H1 (cell line): Measurements from ENCODE around the gene CEP44. TPM values are rescaled to one million over a fixed set of nuclear protein-coding genes. Genes with fewer than 3 reads are reported as not detected.

Experiments used
- CTCF ChIA-PET: fragments of 300-600 bp; sonication (Branson Sonifier 250); formaldehyde crosslinking; loops from one replicate; lab custom pipeline; 2021; ENCODE audit not compliant: partially characterized antibody; lab: Charles Lee
- POLR2A ChIA-PET: fragments of 300-600 bp; sonication (Branson Sonifier 250); formaldehyde crosslinking; loops from one replicate; lab custom pipeline; 2021; ENCODE audit warnings: inconsistent platforms; ENCODE audit not compliant: partially characterized antibody; lab: Charles Lee
- DNase-seq, 2 experiments: peaks; one replicate each; pipeline versions ENCODE4 v3.0.0 to v3.0.0-alpha.2; 2010 to 2022; ENCODE audit warnings: low spot score in 2 of 2, low read depth in 1 of 2, mixed read lengths in 1 of 2
- FAIRE-seq: peaks from 2 replicates; lab custom pipeline; 2011; peaks lifted over from hg19 to GRCh38; lab: Jason Lieb, UNC
- H2AFZ ChIP-seq: 2 replicates; pipeline ENCODE4 v1.8.1; 2012; ENCODE audit warnings: low read length, inconsistent platforms
- H2AK5ac ChIP-seq: 2 replicates; pipeline ENCODE4 v1.6.1; 2013; ENCODE audit warnings: low read depth, low read length
- H2BK120ac ChIP-seq: replicated peaks from 2 replicates; pipeline ENCODE3; 2013; ENCODE audit warnings: low read depth, low read length, inconsistent platforms
- H2BK12ac ChIP-seq: 2 replicates; pipeline ENCODE4 v1.6.1; 2013; ENCODE audit warnings: low read depth, low read length
- H2BK15ac ChIP-seq: 2 replicates; pipeline ENCODE4 v1.6.1; 2013; ENCODE audit warnings: low read length
- H2BK20ac ChIP-seq: 2 replicates; pipeline ENCODE4 v1.6.1; 2013; ENCODE audit warnings: low read length
- H2BK5ac ChIP-seq: 2 replicates; pipeline ENCODE4 v1.6.1; 2013; ENCODE audit warnings: low read depth, low read length
- H3K14ac ChIP-seq: 2 replicates; pipeline ENCODE4 v1.6.1; 2013; ENCODE audit warnings: inconsistent platforms; ENCODE audit not compliant: insufficient read length
- H3K18ac ChIP-seq: 2 replicates; pipeline ENCODE4 v1.6.1; 2013; ENCODE audit warnings: low read length; ENCODE audit errors: extremely low read depth
- H3K23ac ChIP-seq: 2 replicates; pipeline ENCODE4 v1.6.1; 2013; ENCODE audit warnings: inconsistent platforms; ENCODE audit not compliant: insufficient read length
- H3K23me2 ChIP-seq: 2 replicates; pipeline ENCODE4 v1.6.1; 2013; ENCODE audit warnings: low read depth, low read length
- H3K27ac ChIP-seq: 2 replicates; pipeline ENCODE4 v1.6.1; 2011; ENCODE audit warnings: low read depth, low read length, inconsistent platforms
- H3K27me3 ChIP-seq, 4 experiments: replicated peaks in 1 of 4; 1 replicate in 1 of 4; 2 replicates in 3 of 4; pipeline versions ENCODE4 v1.6.1 to v1.8.1; 2011 to 2013; ENCODE audit warnings: low read length in 3 of 4, mild to moderate bottlenecking in 3 of 4, inconsistent platforms in 2 of 4, mixed read lengths in 2 of 4, moderate library complexity in 1 of 4; ENCODE audit not compliant: control insufficient read depth in 3 of 4, insufficient read depth in 3 of 4; ENCODE audit errors: extremely low read depth in 1 of 4
- H3K36me3 ChIP-seq, 4 experiments: 2 replicates each; pipeline versions ENCODE4 v1.6.1 to v1.8.1; 2011 to 2013; ENCODE audit warnings: mild to moderate bottlenecking in 4 of 4, low read length in 3 of 4, moderate library complexity in 2 of 4, control low read depth in 1 of 4, inconsistent platforms in 1 of 4; ENCODE audit not compliant: insufficient read depth in 4 of 4, control insufficient read depth in 2 of 4
- H3K4ac ChIP-seq: replicated peaks from 2 replicates; pipeline ENCODE3; 2013; ENCODE audit warnings: low read length, low read depth, mixed read lengths, inconsistent platforms; ENCODE audit not compliant: insufficient read length
- H3K4me1 ChIP-seq, 4 experiments: replicated peaks in 1 of 4; 1 replicate in 1 of 4; 2 replicates in 3 of 4; pipeline versions ENCODE4 v1.6.1 to v1.8.1; 2011 to 2013; ENCODE audit warnings: low read length in 3 of 4, inconsistent platforms in 2 of 4, mixed read lengths in 1 of 4; ENCODE audit not compliant: insufficient read depth in 4 of 4, control insufficient read depth in 3 of 4
- H3K4me2 ChIP-seq, 2 experiments: 2 replicates each; pipeline versions ENCODE4 v1.6.1 to v1.8.1; 2011 to 2013; ENCODE audit warnings: low read depth in 2 of 2, low read length in 2 of 2, control low read depth in 1 of 2, inconsistent platforms in 1 of 2, mild to moderate bottlenecking in 1 of 2; ENCODE audit not compliant: insufficient read depth in 1 of 2
- H3K4me3 ChIP-seq, 4 experiments: fragments of 200-600, 300-600 bp in 1 of 4; sonication (generic), shearing (Covaris generic), sonication (Bioruptor Twin) in 1 of 4; 2 replicates each; pipeline versions ENCODE4 v1.5.1 to v1.8.1; 2011 to 2016; ENCODE audit warnings: low read length in 4 of 4, low read depth in 3 of 4, control low read depth in 2 of 4, inconsistent platforms in 2 of 4, mild to moderate bottlenecking in 2 of 4, mixed read lengths in 1 of 4, moderate library complexity in 1 of 4; ENCODE audit not compliant: insufficient read depth in 2 of 4; ENCODE audit errors: extremely low read depth in 1 of 4
- H3K56ac ChIP-seq: replicated peaks from 2 replicates; pipeline ENCODE3; 2013; ENCODE audit warnings: low read depth, mild to moderate bottlenecking, mixed read lengths, low read length, inconsistent platforms; ENCODE audit not compliant: insufficient read length
- H3K79me1 ChIP-seq: 2 replicates; pipeline ENCODE4 v1.6.1; 2013; ENCODE audit warnings: low read depth, low read length, control low read depth
- H3K79me2 ChIP-seq, 2 experiments: 2 replicates each; pipeline versions ENCODE4 v1.6.1 to v1.8.1; 2012 to 2013; ENCODE audit warnings: low read length in 2 of 2, mild to moderate bottlenecking in 2 of 2, inconsistent platforms in 1 of 2; ENCODE audit not compliant: insufficient read depth in 2 of 2, control insufficient read depth in 1 of 2
- H3K9ac ChIP-seq, 4 experiments: replicated peaks in 1 of 4; 1 replicate in 1 of 4; 2 replicates in 3 of 4; pipeline versions ENCODE4 v1.6.1 to v1.8.1; 2011 to 2013; ENCODE audit warnings: low read depth in 3 of 4, low read length in 3 of 4, control low read depth in 2 of 4, mild to moderate bottlenecking in 2 of 4, moderate library complexity in 2 of 4, inconsistent platforms in 1 of 4; ENCODE audit errors: extremely low read depth in 1 of 4
- H3K9me3 ChIP-seq, 2 experiments: 2 replicates each; pipeline versions ENCODE4 v1.6.1 to v1.8.1; 2012 to 2013; ENCODE audit warnings: mild to moderate bottlenecking in 2 of 2, moderate library complexity in 2 of 2, control low read depth in 1 of 2, inconsistent platforms in 1 of 2, low read depth in 1 of 2, low read length in 1 of 2, mixed read lengths in 1 of 2; ENCODE audit not compliant: insufficient read depth in 2 of 2
- H4K20me1 ChIP-seq, 2 experiments: replicated peaks in 1 of 2; 2 replicates each; pipeline versions ENCODE3 to v1.8.1; 2011 to 2013; ENCODE audit warnings: inconsistent platforms in 2 of 2, low read length in 2 of 2, mild to moderate bottlenecking in 1 of 2; ENCODE audit not compliant: insufficient read depth in 2 of 2, control insufficient read depth in 1 of 2
- H4K5ac ChIP-seq: 2 replicates; pipeline ENCODE4 v1.6.1; 2013; ENCODE audit warnings: low read length, low read depth, mixed read lengths, inconsistent platforms; ENCODE audit not compliant: insufficient read length
- H4K8ac ChIP-seq: 2 replicates; pipeline ENCODE4 v1.8.0; 2013; ENCODE audit warnings: mild to moderate bottlenecking, moderate library complexity, low read length, inconsistent platforms; ENCODE audit not compliant: insufficient read depth; ENCODE audit errors: extremely low read depth
- H4K91ac ChIP-seq: replicated peaks from 2 replicates; pipeline ENCODE3; 2013; ENCODE audit warnings: low read length, mixed read lengths, inconsistent platforms; ENCODE audit not compliant: insufficient read length
- FOSL1 ChIP-seq: IDR thresholded peaks from 2 replicates; pipeline ENCODE4 v1.6.1; 2011; ENCODE audit warnings: mild to moderate bottlenecking, low read depth, low read length, moderate library complexity; ENCODE audit not compliant: insufficient read depth
- HDAC2 ChIP-seq, 2 experiments: fragments of 300-600 bp in 1 of 2; sonication (generic) in 1 of 2; IDR thresholded peaks; 2 replicates each; pipeline ENCODE4 v1.6.1; 2011 to 2012; ENCODE audit warnings: low read depth in 2 of 2, low read length in 2 of 2, mild to moderate bottlenecking in 2 of 2, moderate library complexity in 2 of 2, borderline replicate concordance in 1 of 2, inconsistent platforms in 1 of 2
- JUN ChIP-seq: IDR thresholded peaks from 2 replicates; pipeline ENCODE4 v1.6.1; 2011; ENCODE audit warnings: low read depth, mild to moderate bottlenecking, improper control_type of control experiment, low read length
- KDM4A ChIP-seq: IDR thresholded peaks from one replicate; pipeline ENCODE4 v1.7.1; 2012; ENCODE audit warnings: low read depth, mild to moderate bottlenecking, moderate library complexity, low read length, inconsistent platforms; ENCODE audit not compliant: severe bottlenecking
- MAFK ChIP-seq: IDR thresholded peaks from 2 replicates; pipeline ENCODE4 v1.6.1; 2012; ENCODE audit warnings: low read depth, mild to moderate bottlenecking, improper control_type of control experiment, low read length
- POU5F1 ChIP-seq: IDR thresholded peaks from 2 replicates; pipeline ENCODE4 v1.6.1; 2011; ENCODE audit warnings: low read depth, mild to moderate bottlenecking, low read length, moderate library complexity
- RAD21 ChIP-seq, 2 experiments: IDR thresholded peaks in 1 of 2; conservative IDR thresholded peaks in 1 of 2; 2 replicates each; pipeline ENCODE4 v1.6.1; 2011; ENCODE audit warnings: low read depth in 2 of 2, low read length in 2 of 2, improper control_type of control experiment in 1 of 2, inconsistent platforms in 1 of 2, mild to moderate bottlenecking in 1 of 2, moderate library complexity in 1 of 2
- RFX5 ChIP-seq: IDR thresholded peaks from 2 replicates; pipeline ENCODE4 v1.6.1; 2011; ENCODE audit warnings: low read depth, low read length, improper control_type of control experiment, borderline replicate concordance
- RNF2 ChIP-seq: fragments of 200-900, 300-1000 bp; sonication (generic); IDR thresholded peaks from 2 replicates; pipeline ENCODE4 v1.7.1; 2016; ENCODE audit warnings: borderline replicate concordance, low read depth, mild to moderate bottlenecking, antibody characterized with exemption, low read length; ENCODE audit not compliant: poor library complexity, severe bottlenecking; ENCODE audit errors: missing control alignments
- SIN3A ChIP-seq, 2 experiments: IDR thresholded peaks in 1 of 2; conservative IDR thresholded peaks in 1 of 2; 2 replicates each; pipeline ENCODE4 v1.6.1; 2011 to 2012; ENCODE audit warnings: low read length in 2 of 2, improper control_type of control experiment in 1 of 2, low read depth in 1 of 2, mild to moderate bottlenecking in 1 of 2
- SIX5 ChIP-seq: IDR thresholded peaks from 2 replicates; pipeline ENCODE4 v1.6.1; 2011; ENCODE audit warnings: mild to moderate bottlenecking, low read depth, low read length
- SP1 ChIP-seq: IDR thresholded peaks from 2 replicates; pipeline ENCODE4 v1.6.1; 2011; ENCODE audit warnings: low read depth, low read length
- WGBS, 2 experiments: shearing (Covaris generic) in 1 of 2; methylation state at CpG; one replicate each; pipeline versions ENCODE4 v1.1.6 to v1.1.7; 2013 to 2015; ENCODE audit warnings: low lambda C conversion rate in 2 of 2, mixed read lengths in 2 of 2, inconsistent platforms in 1 of 2, low coverage in 1 of 2, missing lambda C conversion rate in 1 of 2; ENCODE audit not compliant: insufficient replicate concordance in 2 of 2, insufficient coverage in 1 of 2, insufficient read length in 1 of 2; ENCODE audit errors: extremely low coverage in 1 of 2, missing lambda C conversion rate in 1 of 2; 5-methylcytosine and 5-hydroxymethylcytosine counted together
- polyA plus RNA-seq, 7 experiments: library from polyadenylated mRNA; depleted of rRNA in 3 of 7; stranded (reverse) in 5 of 7; unstranded in 2 of 7; fragments of >200 nt in 5 of 7; fragments of 200-250 nt in 2 of 7; gene quantifications; 1 replicate in 5 of 7; 2 replicates in 1 of 7; 4 replicates in 1 of 7; pipeline versions ENCODE4 v1.2.1 to v1.2.3, GENCODE V29; 2011 to 2013; ENCODE audit warnings: missing spikeins in 2 of 7, mixed read lengths in 2 of 7
- total RNA-seq: library from RNA; stranded (reverse); fragmentation: NEBNext Ultra II Directional; extraction: Animal tissue kit (Norgen Biotek cat#: 25700); gene quantifications from 2 replicates; pipeline ENCODE4 v1.2.1, GENCODE V29; 2021
- TF ChIP-seq, protein P1 (sequence below): IDR thresholded peaks from 2 replicates; pipeline ENCODE4 v1.6.1; 2012; ENCODE audit warnings: inconsistent platforms

Gene CEP44
- total and polyA plus RNA-seq, 2 of the 8 experiments (the other 6 are each of a cell fraction or from before 2014, with no cell fraction given) = 3.4 to 17.1 TPM

DNA sequence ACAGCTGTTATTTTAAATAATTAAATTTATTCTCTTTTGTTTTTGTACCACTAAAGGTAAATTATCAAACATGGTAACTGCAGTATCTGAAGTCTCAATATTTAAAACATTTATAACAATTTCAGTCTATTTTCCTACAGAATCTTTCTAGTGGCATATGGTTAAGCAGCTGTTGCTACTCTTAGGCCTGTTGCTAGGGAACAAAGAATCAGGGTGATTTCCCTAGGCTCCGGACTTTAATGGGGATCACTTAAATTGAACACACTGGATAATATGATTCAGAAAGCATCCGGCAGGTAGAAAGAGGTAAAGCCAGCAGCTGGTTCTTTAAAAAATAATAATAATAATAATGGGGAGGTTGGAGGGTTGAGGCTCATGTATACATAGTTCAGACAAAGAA, 17.8 kb upstream of the CEP44 start:
- CTCF ChIA-PET = interaction anchor here (0.6 to 1.8 kb wide), 5 partner anchors 14 to 47 kb away, joined by 3 to 4 read pairs (median 3); no protein-coding TSS in a partner anchor
- H3K4me2 ChIP-seq = no peak overlapping the region
- TF ChIP-seq FOSL1 (no peak), JUN (no peak), RNF2 (no peak), HDAC2 (IDR thresholded peaks at IDR 0.05; ENCODE audit: borderline replicate concordance in 1 of 2, low read depth in 2 of 2, low read length in 2 of 2) (no peak), SP1 (no peak), RFX5 (no peak), RAD21 (IDR thresholded peaks at IDR 0.05 in 1 of 2, conservative IDR thresholded peaks at IDR 0.05 in 1 of 2; ENCODE audit: low read depth in 2 of 2, low read length in 2 of 2) (no peak), POU5F1 (no peak), SIN3A (conservative IDR thresholded peaks at IDR 0.05 in 1 of 2, IDR thresholded peaks at IDR 0.05 in 1 of 2; ENCODE audit: low read depth in 1 of 2, low read length in 2 of 2) (no peak), SIX5 (no peak), KDM4A (no peak), MAFK (no peak)
- TF ChIP-seq, protein P1, sequence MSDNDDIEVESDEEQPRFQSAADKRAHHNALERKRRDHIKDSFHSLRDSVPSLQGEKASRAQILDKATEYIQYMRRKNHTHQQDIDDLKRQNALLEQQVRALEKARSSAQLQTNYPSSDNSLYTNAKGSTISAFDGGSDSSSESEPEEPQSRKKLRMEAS = no peak

More for the DNA sequence above, 17.8 kb upstream of the CEP44 start:
- POLR2A ChIA-PET = interaction anchor here (0.6 to 1.1 kb wide), 2 partner anchors 18 to 615 kb away, joined by 3 read pairs; partner anchors contain the start of genes CEP44 and FBXO8
- H2BK20ac ChIP-seq = no peak overlapping the region
- H3K9ac ChIP-seq = no peak overlapping the region
- no peaks in the 10 kb centered on the region for H3K27me3 ChIP-seq
- H3K23me2 ChIP-seq = no peaks in the 10 kb centered on the region
- no peak overlapping the region for H3K4me3 ChIP-seq
- 97% methylated on average over 2 of the region's 2 CpGs; no CpG with 5 or more reads in 1 of the 2 experiments for WGBS, 2 experiments
- no peak overlapping the region for H2BK15ac ChIP-seq
- H4K91ac ChIP-seq = no peak overlapping the region
- H2AK5ac ChIP-seq = no peak overlapping the region
- H3K23ac ChIP-seq = no peak overlapping the region
- H3K9me3 ChIP-seq = no peaks in the 10 kb centered on the region
- no peak overlapping the region for H2BK12ac ChIP-seq
- H4K5ac ChIP-seq = no peak overlapping the region
- H3K79me1 ChIP-seq = no peaks in the 10 kb centered on the region
- no peaks in the 10 kb centered on the region for H3K79me2 ChIP-seq
- H4K8ac ChIP-seq = no peak overlapping the region
- no peak overlapping the region for H2BK120ac ChIP-seq
- no peak overlapping the region for H3K18ac ChIP-seq
- FAIRE-seq = no peak
- no peaks in the 10 kb centered on the region for H3K4me1 ChIP-seq
- no peak overlapping the region for H3K14ac ChIP-seq
- H3K27ac ChIP-seq = no peak overlapping the region
- H3K4ac ChIP-seq = no peak overlapping the region
- H2BK5ac ChIP-seq = no peak overlapping the region
- no peaks in the 10 kb centered on the region for H4K20me1 ChIP-seq
- no peak overlapping the region for H2AFZ ChIP-seq
- DNase-seq = no peak
- no peaks in the 10 kb centered on the region for H3K36me3 ChIP-seq
- H3K56ac ChIP-seq = no peak overlapping the region
